ENCODE results near the gene TMC8. TPM values are rescaled to one million over a fixed set of nuclear protein-coding genes. Genes with fewer than 3 reads are reported as not detected.

TMC8 gene
- polyA plus RNA-seq, 1 of the 3 experiments (the other 2 are of a cell fraction) = 0.18 TPM

GRCh38 chr17:78135858-78136500 lies 5.4 kb downstream of the TMC8 start:
- no peaks in the 10 kb centered on the region; a peak in 1 of 4 replicates for H3K4me1 ChIP-seq (ENCODE audit: control insufficient read depth in 1 of 2, insufficient read depth in 2 of 2, low read depth in 1 of 2, low read length in 1 of 2)
- no peaks in the 10 kb centered on the region for H3K79me2 ChIP-seq (ENCODE audit: insufficient read depth)
- no peaks in the 10 kb centered on the region for H3K9me3 ChIP-seq
- H3K9ac ChIP-seq = no peak overlapping the region
- H4K20me1 ChIP-seq (ENCODE audit: insufficient read depth) = no peaks in the 10 kb centered on the region
- CTCF ChIA-PET = interaction anchor here (0.9 to 6.3 kb wide), 19 partner anchors 8 to 715 kb away, joined by 3 to 73 read pairs (median 9); partner anchors contain the start of genes AFMID and TK1
- 82% methylated on average over 9 of the region's 9 CpGs for WGBS (ENCODE audit: low lambda C conversion rate)
- no peaks in the 10 kb centered on the region for H3F3A ChIP-seq (replicated peaks; ENCODE audit: insufficient read depth)
- no peaks in the 10 kb centered on the region for H3K36me3 ChIP-seq (replicated peaks in 1 of 2; ENCODE audit: control insufficient read depth in 1 of 2, insufficient read depth in 2 of 2, low read length in 1 of 2)
- H3K9me2 ChIP-seq = no peaks in the 10 kb centered on the region
- no peak for DNase-seq
- no peak overlapping the region for H3K4me2 ChIP-seq
- POLR2A ChIA-PET = no interaction called here
- no peak overlapping the region for H3K4me3 ChIP-seq (ENCODE audit: low read depth in 2 of 2, low read length in 1 of 2)
- H3K27ac ChIP-seq (ENCODE audit: low read depth in 2 of 2, low read length in 1 of 2) = no peak overlapping the region
- TF ChIP-seq EP300 (IDR thresholded peaks at IDR 0.05; ENCODE audit: borderline replicate concordance in 1 of 2, low read depth in 1 of 2, low read length in 1 of 2) = no peak
- TF ChIP-seq NRF1 (IDR thresholded peaks at IDR 0.05; ENCODE audit: low read depth, low read length) = no peak
- no peak for TF ChIP-seq MAX (IDR thresholded peaks at IDR 0.05; ENCODE audit: low read depth)
- TF ChIP-seq POLR2AphosphoS5 (IDR thresholded peaks at IDR 0.05; ENCODE audit: low read depth, low read length) = no peak
- no peak for TF ChIP-seq SIN3A (IDR thresholded peaks at IDR 0.05; ENCODE audit: borderline replicate concordance, low read depth, low read length)
- no peak for TF ChIP-seq USF1 (IDR thresholded peaks at IDR 0.05; ENCODE audit: borderline replicate concordance, low read depth)
- no peak for TF ChIP-seq IRF3 (IDR thresholded peaks at IDR 0.05; ENCODE audit: low read depth, low read length)
- no peak for TF ChIP-seq FOXM1 (IDR thresholded peaks at IDR 0.05; ENCODE audit: low read depth)
- TF ChIP-seq FOSL2 (IDR thresholded peaks at IDR 0.05; ENCODE audit: borderline replicate concordance, low read depth) = no peak
- TF ChIP-seq NFIC (IDR thresholded peaks at IDR 0.05; ENCODE audit: borderline replicate concordance) = no peak
- TF ChIP-seq RCOR1 (IDR thresholded peaks at IDR 0.05; ENCODE audit: low read length) = no peak
- no peak for TF ChIP-seq RXRA (IDR thresholded peaks at IDR 0.05; ENCODE audit: borderline replicate concordance, low read depth)
- TF ChIP-seq ELF1 (IDR thresholded peaks at IDR 0.05) = no peak
- no peak for TF ChIP-seq PBX3 (IDR thresholded peaks at IDR 0.05)
- TF ChIP-seq GATA2 (CRISPR knock-in tag; IDR thresholded peaks at IDR 0.05) = no peak
- no peak for TF ChIP-seq TEAD4 (IDR thresholded peaks at IDR 0.05; ENCODE audit: borderline replicate concordance, insufficient read depth)
- H2AFZ ChIP-seq (ENCODE audit: low read depth) = no peak overlapping the region
- H3K27me3 ChIP-seq (ENCODE audit: insufficient read depth) = no peaks in the 10 kb centered on the region; the same call in none of the 2 replicates

Data from SK-N-SH (cell line).